GM11168 (cell line): ENCODE data around the gene SCYL1.

Experiments used
- in situ Hi-C: fragments of 300-500 bp; cut with MboI; formaldehyde crosslinking; loops from one replicate; pipeline ENCODE4 v1.12.0; 2022; ENCODE audit warnings: low sequenced_read_pairs; ENCODE audit not compliant: unreplicated experiment

Gene SCYL1

GRCh38 chr11:65524741-65525545 is at the start of gene SCYL1:
TSS of gene SCYL1 (plus strand) at chr11:65525083. CDS start at chr11:65525154, 71 bp downstream.
- in situ Hi-C loops, result no loop called here

- in situ Hi-C loops, result no loop called here
These were observed 48.2 kb upstream of the SCYL1 start for GRCh38 chr11:65476632-65477148.

- in situ Hi-C loops, result no loop called here
These were observed 47.5 kb upstream of the SCYL1 start for GRCh38 chr11:65477149-65477965.

GRCh38 chr11:65478388-65479183 is 46.3 kb upstream of the SCYL1 start:
- in situ Hi-C loops, result no loop called here

GRCh38 chr11:65479184-65480145 is 45.4 kb upstream of the SCYL1 start:
- in situ Hi-C loops, result no loop called here

GRCh38 chr11:65482306-65482850 is 42.5 kb upstream of the SCYL1 start:
- in situ Hi-C loops, result no loop called here

- in situ Hi-C loops, result no loop called here
These were observed 39.0 kb upstream of the SCYL1 start for GRCh38 chr11:65485920-65486219.

GRCh38 chr11:65486570-65487466 is 38.1 kb upstream of the SCYL1 start:
- in situ Hi-C loops, result no loop called here

GRCh38 chr11:65487467-65488272 is 37.2 kb upstream of the SCYL1 start:
- in situ Hi-C loops, result no loop called here

GRCh38 chr11:65488273-65489034 is 36.4 kb upstream of the SCYL1 start:
- in situ Hi-C loops, result no loop called here

- in situ Hi-C loops, result no loop called here
These were observed 35.7 kb upstream of the SCYL1 start for GRCh38 chr11:65489035-65489705.

- in situ Hi-C loops, result no loop called here
These were observed 35.1 kb upstream of the SCYL1 start for GRCh38 chr11:65489706-65490320.

GRCh38 chr11:65491163-65491465 is 33.8 kb upstream of the SCYL1 start:
- in situ Hi-C loops, result no loop called here

GRCh38 chr11:65491614-65492386 is 33.1 kb upstream of the SCYL1 start:
- in situ Hi-C loops, result no loop called here

- in situ Hi-C loops, result no loop called here
These were observed 32.6 kb upstream of the SCYL1 start for GRCh38 chr11:65492387-65492636.
